Transverse colon (tissue), 3 donors: ENCODE measurements around the gene TMEM132C.

Experiments used
- POLR2A ChIP-seq: fragments of 450-650 bp; IDR thresholded peaks from one replicate; pipeline ENCODE4 v1.6.1; 2016; ENCODE audit warnings: antibody characterized with exemption, mild to moderate bottlenecking, moderate library complexity
- TF ChIP-seq, protein P1 (sequence below), 5 experiments: fragments of 200-600 bp in 3 of 5; fragments of 450-650 bp in 2 of 5; sonication (generic) in 3 of 5; IDR thresholded peaks; 1 replicate in 2 of 5; 2 replicates in 3 of 5; pipeline ENCODE4 v1.5.1; 2016 to 2017; ENCODE audit warnings: antibody characterized with exemption in 5 of 5, inconsistent platforms in 3 of 5, mild to moderate bottlenecking in 2 of 5, moderate library complexity in 1 of 5

DNA sequence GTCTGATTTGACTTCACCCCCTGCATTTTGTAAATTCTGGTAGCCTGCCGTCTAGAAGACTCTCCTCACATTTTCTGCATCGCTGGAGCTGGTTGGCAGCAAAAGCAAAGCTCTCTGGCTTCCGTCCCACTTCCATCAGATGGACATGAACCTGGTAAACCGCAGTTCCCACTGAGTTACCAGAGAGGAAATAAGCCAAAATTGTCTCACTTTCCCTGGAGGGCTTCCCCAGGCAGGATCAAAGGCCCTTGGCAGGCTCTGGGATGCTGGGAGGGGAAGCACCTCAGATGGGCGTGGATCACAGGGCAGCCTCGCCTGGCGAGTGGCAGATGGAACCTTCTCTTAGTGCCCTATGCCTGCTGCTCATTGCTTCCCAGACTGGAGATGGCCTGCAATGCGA, 243.5 kb downstream of the TMEM132C start:
- TF ChIP-seq, protein P1, sequence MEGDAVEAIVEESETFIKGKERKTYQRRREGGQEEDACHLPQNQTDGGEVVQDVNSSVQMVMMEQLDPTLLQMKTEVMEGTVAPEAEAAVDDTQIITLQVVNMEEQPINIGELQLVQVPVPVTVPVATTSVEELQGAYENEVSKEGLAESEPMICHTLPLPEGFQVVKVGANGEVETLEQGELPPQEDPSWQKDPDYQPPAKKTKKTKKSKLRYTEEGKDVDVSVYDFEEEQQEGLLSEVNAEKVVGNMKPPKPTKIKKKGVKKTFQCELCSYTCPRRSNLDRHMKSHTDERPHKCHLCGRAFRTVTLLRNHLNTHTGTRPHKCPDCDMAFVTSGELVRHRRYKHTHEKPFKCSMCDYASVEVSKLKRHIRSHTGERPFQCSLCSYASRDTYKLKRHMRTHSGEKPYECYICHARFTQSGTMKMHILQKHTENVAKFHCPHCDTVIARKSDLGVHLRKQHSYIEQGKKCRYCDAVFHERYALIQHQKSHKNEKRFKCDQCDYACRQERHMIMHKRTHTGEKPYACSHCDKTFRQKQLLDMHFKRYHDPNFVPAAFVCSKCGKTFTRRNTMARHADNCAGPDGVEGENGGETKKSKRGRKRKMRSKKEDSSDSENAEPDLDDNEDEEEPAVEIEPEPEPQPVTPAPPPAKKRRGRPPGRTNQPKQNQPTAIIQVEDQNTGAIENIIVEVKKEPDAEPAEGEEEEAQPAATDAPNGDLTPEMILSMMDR (IDR thresholded peaks at IDR 0.05) = no peak
- no peak for TF ChIP-seq POLR2A
